ENCODE results near the gene TBC1D30. TPM values are rescaled to one million over a fixed set of nuclear protein-coding genes. Genes with fewer than 3 reads are reported as not detected.
"Not testable (repeated sequence)": the region's sequence is repeated elsewhere in the genome, so short reads cannot be mapped to it uniquely, and the experiment has no call there.

Gene TBC1D30
- total RNA-seq, 1 donor from 2014 or later = 5.6 TPM

- Mint-ChIP-seq H3K27me3 (peaks cover 4% of the 10 kb centered on the region), H3K27ac (no peak overlapping the region), H3K9me3 (no peaks in the 10 kb centered on the region), H3K4me1 (ENCODE audit: unreplicated experiment) (no peaks in the 10 kb centered on the region), H3K36me3 (no peaks in the 10 kb centered on the region), H3K4me3 (no peak overlapping the region)
- TF ChIP-seq, protein P1, sequence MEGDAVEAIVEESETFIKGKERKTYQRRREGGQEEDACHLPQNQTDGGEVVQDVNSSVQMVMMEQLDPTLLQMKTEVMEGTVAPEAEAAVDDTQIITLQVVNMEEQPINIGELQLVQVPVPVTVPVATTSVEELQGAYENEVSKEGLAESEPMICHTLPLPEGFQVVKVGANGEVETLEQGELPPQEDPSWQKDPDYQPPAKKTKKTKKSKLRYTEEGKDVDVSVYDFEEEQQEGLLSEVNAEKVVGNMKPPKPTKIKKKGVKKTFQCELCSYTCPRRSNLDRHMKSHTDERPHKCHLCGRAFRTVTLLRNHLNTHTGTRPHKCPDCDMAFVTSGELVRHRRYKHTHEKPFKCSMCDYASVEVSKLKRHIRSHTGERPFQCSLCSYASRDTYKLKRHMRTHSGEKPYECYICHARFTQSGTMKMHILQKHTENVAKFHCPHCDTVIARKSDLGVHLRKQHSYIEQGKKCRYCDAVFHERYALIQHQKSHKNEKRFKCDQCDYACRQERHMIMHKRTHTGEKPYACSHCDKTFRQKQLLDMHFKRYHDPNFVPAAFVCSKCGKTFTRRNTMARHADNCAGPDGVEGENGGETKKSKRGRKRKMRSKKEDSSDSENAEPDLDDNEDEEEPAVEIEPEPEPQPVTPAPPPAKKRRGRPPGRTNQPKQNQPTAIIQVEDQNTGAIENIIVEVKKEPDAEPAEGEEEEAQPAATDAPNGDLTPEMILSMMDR (conservative IDR thresholded peaks at IDR 0.05) = no peak
- DNase-seq (ENCODE audit: extremely low spot score, unreplicated experiment) = no peak
Measured at GRCh38 chr12:64837427-64837826, 13.0 kb downstream of the TBC1D30 start.

GRCh38 chr12:64840119-64840518 lies 15.7 kb downstream of the TBC1D30 start:
- H3K27ac Mint-ChIP-seq = no peak overlapping the region
- no peaks in the 10 kb centered on the region for H3K9me3 Mint-ChIP-seq
- peaks cover 4% of the 10 kb centered on the region for H3K27me3 Mint-ChIP-seq
- TF ChIP-seq, protein P1 (conservative IDR thresholded peaks at IDR 0.05) = no peak
- no peak overlapping the region for H3K4me3 Mint-ChIP-seq
- H3K4me1 Mint-ChIP-seq (ENCODE audit: unreplicated experiment) = no peaks in the 10 kb centered on the region
- no peaks in the 10 kb centered on the region for H3K36me3 Mint-ChIP-seq
- DNase-seq (ENCODE audit: extremely low spot score, unreplicated experiment) = no peak

- Mint-ChIP-seq H3K36me3 (no peaks in the 10 kb centered on the region), H3K27me3 (peaks cover 4% of the 10 kb centered on the region), H3K4me1 (ENCODE audit: unreplicated experiment) (no peaks in the 10 kb centered on the region), H3K27ac (no peak overlapping the region), H3K4me3 (no peak overlapping the region), H3K9me3 (no peaks in the 10 kb centered on the region)
- TF ChIP-seq, protein P1 (conservative IDR thresholded peaks at IDR 0.05) = no peak
- DNase-seq (ENCODE audit: extremely low spot score, unreplicated experiment) = no peak
Measured at GRCh38 chr12:64840949-64841717, 16.7 kb downstream of the TBC1D30 start.

- not testable (repeated sequence) for H3K4me3 Mint-ChIP-seq; H3K36me3 Mint-ChIP-seq; H3K27ac Mint-ChIP-seq; H3K27me3 Mint-ChIP-seq; DNase-seq (ENCODE audit: extremely low spot score, unreplicated experiment); H3K4me1 Mint-ChIP-seq (ENCODE audit: unreplicated experiment)
- peaks cover 13% of the 10 kb centered on the region for H3K9me3 Mint-ChIP-seq
Measured at GRCh38 chr12:64848409-64848808, 24.0 kb downstream of the TBC1D30 start.

DNA sequence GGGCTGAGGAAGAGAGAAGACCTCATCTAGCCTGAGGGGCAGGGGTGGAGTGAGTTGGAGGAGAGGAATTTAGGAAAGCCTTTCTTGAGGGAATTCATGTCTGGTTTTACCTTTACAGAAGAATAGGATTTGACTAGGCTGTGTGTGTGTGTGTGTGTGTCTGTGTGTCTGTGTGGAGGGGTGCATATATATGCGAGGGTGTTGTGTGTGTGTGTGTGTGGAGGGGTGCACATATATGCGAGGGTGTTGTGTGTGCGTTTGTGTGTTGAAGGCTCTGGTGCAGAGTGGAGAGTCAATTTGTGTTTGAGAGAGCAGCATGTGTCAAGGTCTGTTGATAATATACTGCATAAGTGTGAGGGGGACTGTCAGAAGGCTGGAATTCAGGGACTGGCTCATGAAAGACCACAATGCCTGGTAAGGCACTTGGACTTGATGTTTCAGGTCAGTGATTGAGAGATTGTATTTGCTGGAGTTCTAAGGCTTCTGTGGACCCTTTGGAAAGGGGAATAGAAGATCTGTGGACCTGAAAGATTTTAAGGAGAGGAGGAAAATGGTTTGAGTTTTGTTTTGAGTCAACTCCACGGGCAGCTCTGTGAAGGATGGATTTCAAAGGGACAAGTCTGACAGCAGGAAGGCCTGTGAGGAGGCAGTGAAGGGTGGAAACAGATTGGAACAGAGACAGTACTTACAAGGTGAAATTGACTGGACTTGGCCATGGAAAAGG lies 34.6 kb downstream of the TBC1D30 start:
- no peak for DNase-seq (ENCODE audit: extremely low spot score, unreplicated experiment)
- Mint-ChIP-seq H3K4me3 (no peak overlapping the region), H3K4me1 (ENCODE audit: unreplicated experiment) (no peaks in the 10 kb centered on the region), H3K9me3 (no peaks in the 10 kb centered on the region), H3K27ac (no peak overlapping the region), H3K27me3 (peaks cover 11% of the 10 kb centered on the region), H3K36me3 (no peaks in the 10 kb centered on the region)
- TF ChIP-seq, protein P1 (conservative IDR thresholded peaks at IDR 0.05) = no peak

DNA sequence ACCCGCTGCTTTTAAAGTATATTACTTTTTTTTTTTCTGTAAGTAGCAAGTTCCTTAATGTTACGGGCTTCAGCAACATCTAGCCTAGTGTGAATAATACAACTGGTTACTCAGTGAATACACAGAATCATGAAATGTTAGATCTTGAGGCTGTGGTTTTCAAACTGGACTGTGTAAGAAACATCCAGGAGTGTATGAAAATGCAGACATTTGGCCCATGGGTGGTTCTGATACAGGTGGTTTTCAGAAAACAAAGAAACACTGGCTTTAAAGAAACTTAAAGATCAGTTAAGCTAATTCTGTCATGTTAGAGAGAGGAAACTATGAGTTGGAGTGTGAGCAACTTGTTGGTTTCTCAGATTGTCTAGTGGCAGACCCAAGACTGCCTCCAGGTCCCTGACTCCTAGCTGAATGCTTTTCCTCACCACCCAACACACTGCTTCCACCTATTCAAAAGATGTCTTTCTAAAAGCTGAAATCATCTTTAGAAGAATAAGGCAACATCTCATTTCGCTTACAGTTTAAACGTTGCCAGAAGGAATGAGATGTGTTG lies 36.1 kb downstream of the TBC1D30 start:
- TF ChIP-seq, protein P1 (conservative IDR thresholded peaks at IDR 0.05) = no peak
- no peak for DNase-seq (ENCODE audit: extremely low spot score, unreplicated experiment)
- peaks cover 17% of the 10 kb centered on the region for H3K27me3 Mint-ChIP-seq
- H3K4me3 Mint-ChIP-seq = no peak overlapping the region
- H3K27ac Mint-ChIP-seq = no peak overlapping the region
- H3K4me1 Mint-ChIP-seq (ENCODE audit: unreplicated experiment) = no peaks in the 10 kb centered on the region
- H3K36me3 Mint-ChIP-seq = no peaks in the 10 kb centered on the region
- no peaks in the 10 kb centered on the region for H3K9me3 Mint-ChIP-seq
